Nephron progenitor cell (in vitro differentiated cells): ENCODE results near the gene NT5C.
"Not testable (repeated sequence)": the region's sequence is repeated elsewhere in the genome, so short reads cannot be mapped to it uniquely, and the experiment has no call there.

Source experiments
- DNase-seq: peaks from one replicate; pipeline ENCODE4 v3.0.0; 2021
- H3K27ac Mint-ChIP-seq: 2 replicates; pipeline ENCODE4 v1.8.0; 2021; ENCODE audit warnings: mild to moderate bottlenecking, moderate library complexity, mixed read lengths
- H3K27me3 Mint-ChIP-seq: 2 replicates; pipeline ENCODE4 v1.8.0; 2021; ENCODE audit warnings: mild to moderate bottlenecking, low read depth, mixed read lengths; ENCODE audit not compliant: poor library complexity
- H3K36me3 Mint-ChIP-seq: 2 replicates; pipeline ENCODE4 v1.8.0; 2021; ENCODE audit warnings: low read depth, mixed read lengths
- H3K4me1 Mint-ChIP-seq: 2 replicates; pipeline ENCODE4 v1.8.0; 2021; ENCODE audit warnings: mixed read lengths
- H3K4me3 Mint-ChIP-seq: 2 replicates; pipeline ENCODE4 v1.8.0; 2021; ENCODE audit warnings: mild to moderate bottlenecking, moderate library complexity, mixed read lengths
- H3K9me3 Mint-ChIP-seq: 2 replicates; pipeline ENCODE4 v1.8.0; 2021; ENCODE audit warnings: mild to moderate bottlenecking, moderate library complexity, mixed read lengths
- CTCF ChIP-seq: fragments of 200-600 bp; sonication (generic); IDR thresholded peaks from 2 replicates; pipeline ENCODE4 v1.5.0; 2021; ENCODE audit warnings: antibody characterized with exemption

NT5C gene

GRCh38 chr17:75147878-75148546, 16.5 kb upstream of the NT5C start:
- no peaks in the 10 kb centered on the region for H3K9me3 Mint-ChIP-seq
- peaks cover 64% of the 10 kb centered on the region for H3K36me3 Mint-ChIP-seq
- peaks cover 34% of the 10 kb centered on the region for H3K4me1 Mint-ChIP-seq
- peak overlapping the region; percentile 79 for H3K27ac Mint-ChIP-seq
- no peaks in the 10 kb centered on the region for H3K27me3 Mint-ChIP-seq
- no peak overlapping the region for H3K4me3 Mint-ChIP-seq
- no peak for DNase-seq
- no peak for TF ChIP-seq CTCF

GRCh38 chr17:75146592-75146991, 15.1 kb upstream of the NT5C start:
- Mint-ChIP-seq H3K4me3 (no peak overlapping the region), H3K27ac (peak overlapping the region; percentile 86), H3K4me1 (peaks cover 20% of the 10 kb centered on the region), H3K9me3 (no peaks in the 10 kb centered on the region), H3K36me3 (peaks cover 69% of the 10 kb centered on the region), H3K27me3 (no peaks in the 10 kb centered on the region)
- TF ChIP-seq CTCF = no peak
- no peak for DNase-seq

GRCh38 chr17:75144816-75145512, 13.4 kb upstream of the NT5C start:
- no peak overlapping the region for H3K4me3 Mint-ChIP-seq

GRCh38 chr17:75142236-75142971, 10.9 kb upstream of the NT5C start:
- no peaks in the 10 kb centered on the region for H3K9me3 Mint-ChIP-seq
- TF ChIP-seq CTCF = no peak
- no peak overlapping the region for H3K4me3 Mint-ChIP-seq
- no peak for DNase-seq
- H3K4me1 Mint-ChIP-seq = no peaks in the 10 kb centered on the region
- H3K36me3 Mint-ChIP-seq = peaks cover 79% of the 10 kb centered on the region
- peak overlapping the region; percentile 39 for H3K27ac Mint-ChIP-seq
- no peaks in the 10 kb centered on the region for H3K27me3 Mint-ChIP-seq

More at GRCh38 chr17:75144816-75145512, 13.4 kb upstream of the NT5C start:
- Mint-ChIP-seq H3K27me3 (no peaks in the 10 kb centered on the region), H3K4me1 (peaks cover 8% of the 10 kb centered on the region), H3K27ac (no peak overlapping the region), H3K9me3 (no peaks in the 10 kb centered on the region), H3K36me3 (peaks cover 85% of the 10 kb centered on the region)
- TF ChIP-seq CTCF = no peak
- no peak for DNase-seq

- Mint-ChIP-seq H3K9me3 (no peaks in the 10 kb centered on the region), H3K4me3 (no peak overlapping the region), H3K27ac (no peak overlapping the region), H3K4me1 (no peaks in the 10 kb centered on the region), H3K27me3 (no peaks in the 10 kb centered on the region), H3K36me3 (peaks cover 64% of the 10 kb centered on the region)
- DNase-seq = no peak
- TF ChIP-seq CTCF = no peak
Measured at GRCh38 chr17:75138519-75138918, 7.0 kb upstream of the NT5C start.

- H3K9me3 Mint-ChIP-seq, H3K4me1 Mint-ChIP-seq, DNase-seq, H3K4me3 Mint-ChIP-seq, H3K27me3 Mint-ChIP-seq, H3K27ac Mint-ChIP-seq: not testable (repeated sequence)
- peaks cover 59% of the 10 kb centered on the region for H3K36me3 Mint-ChIP-seq
Measured at GRCh38 chr17:75137762-75138161, 6.2 kb upstream of the NT5C start.
